Trophoblast cell (in vitro differentiated cells and primary cell): ENCODE results near the gene MLLT1.

Source experiments
- DNase-seq, 2 donors: peaks; one replicate each; pipeline ENCODE4 v3.0.0-alpha.2; 2016
- H2AFZ ChIP-seq: 2 replicates; pipeline ENCODE4 v1.6.1; 2013; ENCODE audit warnings: low read length, moderate library complexity, mild to moderate bottlenecking; ENCODE audit not compliant: insufficient read depth, poor library complexity
- H2AK5ac ChIP-seq: 2 replicates; pipeline ENCODE4 v1.6.1; 2013; ENCODE audit warnings: mild to moderate bottlenecking, low read length
- H2BK120ac ChIP-seq: 2 replicates; pipeline ENCODE4 v1.6.1; 2013; ENCODE audit warnings: low read length, mild to moderate bottlenecking, moderate library complexity; ENCODE audit not compliant: insufficient read depth, poor library complexity
- H2BK12ac ChIP-seq: 2 replicates; pipeline ENCODE4 v1.6.1; 2013; ENCODE audit warnings: mild to moderate bottlenecking, low read length, moderate library complexity
- H2BK5ac ChIP-seq: 2 replicates; pipeline ENCODE4 v1.6.1; 2013; ENCODE audit warnings: low read length, low read depth, moderate library complexity, mild to moderate bottlenecking; ENCODE audit not compliant: poor library complexity
- H3K14ac ChIP-seq: 2 replicates; pipeline ENCODE4 v1.6.1; 2013; ENCODE audit warnings: mild to moderate bottlenecking, low read length
- H3K18ac ChIP-seq: 2 replicates; pipeline ENCODE4 v1.6.1; 2013; ENCODE audit warnings: mild to moderate bottlenecking, low read length
- H3K23ac ChIP-seq: 2 replicates; pipeline ENCODE4 v1.6.1; 2013; ENCODE audit warnings: low read length
- H3K27ac ChIP-seq: 2 replicates; pipeline ENCODE4 v1.5.1; 2013; ENCODE audit warnings: low read depth, mild to moderate bottlenecking, inconsistent platforms, low read length, moderate library complexity
- H3K27me3 ChIP-seq: 2 replicates; pipeline ENCODE4 v1.6.1; 2013; ENCODE audit warnings: inconsistent platforms, mild to moderate bottlenecking, low read length, moderate library complexity; ENCODE audit not compliant: insufficient read depth
- H3K36me3 ChIP-seq, 2 experiments: 1 replicate in 1 of 2; 2 replicates in 1 of 2; pipeline ENCODE4 v1.6.1; 2013; ENCODE audit warnings: low read length in 2 of 2, mild to moderate bottlenecking in 2 of 2, moderate library complexity in 1 of 2; ENCODE audit not compliant: insufficient read depth in 2 of 2, control insufficient read depth in 1 of 2
- H3K4ac ChIP-seq: 2 replicates; pipeline ENCODE4 v1.6.1; 2013; ENCODE audit warnings: low read depth, mild to moderate bottlenecking, low read length, moderate library complexity
- H3K4me1 ChIP-seq, 2 experiments: 1 replicate in 1 of 2; 2 replicates in 1 of 2; pipeline ENCODE4 v1.6.1; 2013; ENCODE audit warnings: low read length in 2 of 2, mild to moderate bottlenecking in 2 of 2, moderate library complexity in 1 of 2; ENCODE audit not compliant: insufficient read depth in 2 of 2, control insufficient read depth in 1 of 2
- H3K4me2 ChIP-seq: 2 replicates; pipeline ENCODE4 v1.6.1; 2013; ENCODE audit warnings: inconsistent platforms, mild to moderate bottlenecking, low read length, moderate library complexity
- H3K4me3 ChIP-seq: 2 replicates; pipeline ENCODE4 v1.5.1; 2013; ENCODE audit warnings: mild to moderate bottlenecking, low read depth, low read length, inconsistent platforms
- H3K79me1 ChIP-seq: one replicate; pipeline ENCODE4 v1.6.1; 2013; ENCODE audit warnings: low read length
- H3K79me2 ChIP-seq: 2 replicates; pipeline ENCODE4 v1.6.1; 2013; ENCODE audit warnings: low read length, mild to moderate bottlenecking; ENCODE audit not compliant: control insufficient read depth, insufficient read depth, poor library complexity
- H3K9ac ChIP-seq: 2 replicates; pipeline ENCODE4 v1.6.1; 2013; ENCODE audit warnings: mild to moderate bottlenecking, low read length
- H3K9me3 ChIP-seq: 2 replicates; pipeline ENCODE4 v1.6.1; 2013; ENCODE audit warnings: low read depth, mild to moderate bottlenecking, control low read depth, inconsistent platforms, low read length; ENCODE audit not compliant: insufficient read depth
- H4K12ac ChIP-seq: 2 replicates; pipeline ENCODE4 v1.6.1; 2013; ENCODE audit warnings: low read depth, mild to moderate bottlenecking, low read length, moderate library complexity
- H4K8ac ChIP-seq: 2 replicates; pipeline ENCODE4 v1.6.1; 2013; ENCODE audit warnings: low read depth, mild to moderate bottlenecking, low read length, moderate library complexity
- H4K91ac ChIP-seq: one replicate; pipeline ENCODE4 v1.6.1; 2013; ENCODE audit warnings: low read depth, mild to moderate bottlenecking, low read length, moderate library complexity
- WGBS: extraction: QIAGEN DNeasy Blood & Tissue Kit; methylation state at CpG from one replicate; pipeline ENCODE4 v1.1.7; 2013; ENCODE audit warnings: missing lambda C conversion rate; ENCODE audit not compliant: insufficient read length, insufficient coverage; ENCODE audit errors: extremely low coverage; 5-methylcytosine and 5-hydroxymethylcytosine counted together

Gene MLLT1

DNA sequence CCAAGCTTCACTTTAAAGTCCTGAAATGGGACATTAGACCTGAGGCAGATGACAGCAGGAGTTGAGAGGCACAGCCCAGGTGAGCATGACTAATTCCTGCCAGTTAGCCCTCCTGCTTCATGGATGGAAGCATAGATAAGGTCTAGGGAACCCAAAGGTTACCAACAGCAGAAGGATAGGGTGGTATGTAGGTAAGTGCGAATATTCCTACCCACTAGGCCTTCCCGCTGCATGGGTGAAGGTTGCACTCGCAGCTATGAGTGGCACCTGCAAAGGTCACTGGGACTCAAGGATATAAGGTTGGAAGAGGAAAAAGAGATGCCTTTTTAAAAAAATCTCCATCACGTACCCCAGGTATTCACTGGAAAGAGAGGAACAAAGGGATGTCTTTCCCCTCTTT lies 12.2 kb upstream of the MLLT1 start:
- Histone ChIP-seq H3K18ac (no peak overlapping the region), H3K4me1 (no peaks in the 10 kb centered on the region), H3K9ac (peak overlapping the region; percentile 34), H3K4me3 (no peak overlapping the region), H4K91ac (no peak overlapping the region), H2BK12ac (no peak overlapping the region), H2BK120ac (no peak overlapping the region), H2BK5ac (no peak overlapping the region), H4K12ac (no peak overlapping the region), H3K36me3 (no peaks in the 10 kb centered on the region), H3K9me3 (peaks cover 41% of the 10 kb centered on the region), H3K14ac (no peak overlapping the region), H3K27ac (no peak overlapping the region), H3K27me3 (no peaks in the 10 kb centered on the region), H3K4me2 (no peak overlapping the region), H3K79me1 (no peaks in the 10 kb centered on the region), H3K23ac (no peak overlapping the region), H3K79me2 (no peaks in the 10 kb centered on the region), H3K4ac (no peak overlapping the region), H2AK5ac (no peak overlapping the region), H4K8ac (no peak overlapping the region), H2AFZ (no peak overlapping the region)
- DNase-seq: no peak
- no CpG with 5 or more reads among the region's 4 CpGs for WGBS

DNA sequence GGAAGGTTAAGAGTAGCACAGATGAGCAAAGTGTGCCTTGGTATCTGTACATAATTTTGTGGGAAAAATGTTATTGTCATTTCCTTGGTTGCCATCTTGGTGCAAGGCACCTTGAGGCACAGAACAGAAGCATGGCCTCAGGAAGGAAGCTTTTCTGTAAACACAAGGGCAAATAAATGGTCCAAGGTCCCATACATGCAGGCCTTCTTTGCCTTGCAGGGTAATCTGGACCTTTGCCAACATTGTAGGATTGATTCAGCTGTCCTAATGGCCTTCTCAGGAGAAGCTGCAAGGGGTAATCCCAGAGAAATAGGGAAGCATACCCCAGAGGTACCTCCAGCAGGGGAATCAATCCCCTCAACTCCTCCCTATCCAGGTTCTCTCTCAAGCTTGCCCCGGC lies 9.0 kb upstream of the MLLT1 start:
- H4K8ac ChIP-seq: no peak overlapping the region
- H2BK12ac ChIP-seq: no peak overlapping the region
- H3K79me2 ChIP-seq: no peaks in the 10 kb centered on the region
- no peak overlapping the region for H2AK5ac ChIP-seq
- no peak overlapping the region for H3K18ac ChIP-seq
- H3K36me3 ChIP-seq: no peaks in the 10 kb centered on the region
- no peaks in the 10 kb centered on the region for H3K27me3 ChIP-seq
- no peaks in the 10 kb centered on the region for H3K79me1 ChIP-seq
- no peak for DNase-seq
- H3K4me1 ChIP-seq: no peaks in the 10 kb centered on the region
- no CpG with 5 or more reads among the region's 1 CpG for WGBS
- no peak overlapping the region for H3K4ac ChIP-seq
- peaks cover 51% of the 10 kb centered on the region for H3K9me3 ChIP-seq
- H2AFZ ChIP-seq: no peak overlapping the region
- no peak overlapping the region for H4K12ac ChIP-seq
- no peak overlapping the region for H2BK120ac ChIP-seq
- no peak overlapping the region for H4K91ac ChIP-seq
- H3K14ac ChIP-seq: no peak overlapping the region
- no peak overlapping the region for H3K4me2 ChIP-seq
- H3K27ac ChIP-seq: no peak overlapping the region
- no peak overlapping the region for H3K23ac ChIP-seq
- no peak overlapping the region for H2BK5ac ChIP-seq
- no peak overlapping the region for H3K4me3 ChIP-seq
- H3K9ac ChIP-seq: no peak overlapping the region

DNA sequence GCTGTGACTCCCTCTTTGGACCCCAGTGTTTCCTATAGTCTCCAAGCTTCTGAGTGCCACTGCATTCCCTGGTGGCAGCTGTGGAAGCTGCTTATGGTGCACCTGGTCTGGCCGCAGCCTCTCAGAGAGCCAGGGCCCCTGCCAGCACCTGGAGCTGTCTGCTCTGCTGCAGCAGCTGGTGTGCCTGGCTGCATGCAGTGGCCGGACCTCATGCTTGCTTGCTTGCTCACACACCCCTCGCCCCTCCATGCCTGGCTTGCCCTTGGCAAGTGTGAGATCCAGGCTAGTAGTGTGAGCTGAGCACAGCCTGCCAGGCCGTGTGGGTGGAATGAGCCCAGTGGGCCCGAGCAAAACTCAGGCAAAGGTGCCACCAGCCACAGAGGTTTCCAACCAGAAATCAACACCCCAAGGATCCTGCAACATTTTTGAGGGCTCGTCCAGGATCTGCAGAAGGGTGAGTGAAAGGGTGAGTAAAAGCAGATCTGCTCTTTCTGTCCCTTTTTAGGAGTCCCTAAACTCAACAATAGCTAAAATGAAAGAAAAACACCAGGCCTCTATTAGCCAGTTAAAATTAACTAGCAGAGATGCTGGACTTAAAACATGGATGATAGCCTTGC lies 7.6 kb upstream of the MLLT1 start:
- Histone ChIP-seq H4K12ac (no peak overlapping the region), H4K8ac (no peak overlapping the region), H3K79me2 (no peaks in the 10 kb centered on the region), H3K4ac (no peak overlapping the region), H3K9ac (no peak overlapping the region), H2BK5ac (no peak overlapping the region), H4K91ac (no peak overlapping the region), H3K36me3 (no peaks in the 10 kb centered on the region), H2BK12ac (no peak overlapping the region), H3K27me3 (no peaks in the 10 kb centered on the region), H3K14ac (no peak overlapping the region), H3K4me2 (no peak overlapping the region), H3K23ac (no peak overlapping the region), H2AFZ (no peak overlapping the region), H3K4me1 (no peaks in the 10 kb centered on the region), H3K9me3 (peaks cover 44% of the 10 kb centered on the region), H3K27ac (no peak overlapping the region), H2BK120ac (no peak overlapping the region), H3K18ac (no peak overlapping the region), H2AK5ac (no peak overlapping the region), H3K4me3 (peak overlapping the region; percentile 62), H3K79me1 (no peaks in the 10 kb centered on the region)
- no CpG with 5 or more reads among the region's 6 CpGs for WGBS
- no peak for DNase-seq

DNA sequence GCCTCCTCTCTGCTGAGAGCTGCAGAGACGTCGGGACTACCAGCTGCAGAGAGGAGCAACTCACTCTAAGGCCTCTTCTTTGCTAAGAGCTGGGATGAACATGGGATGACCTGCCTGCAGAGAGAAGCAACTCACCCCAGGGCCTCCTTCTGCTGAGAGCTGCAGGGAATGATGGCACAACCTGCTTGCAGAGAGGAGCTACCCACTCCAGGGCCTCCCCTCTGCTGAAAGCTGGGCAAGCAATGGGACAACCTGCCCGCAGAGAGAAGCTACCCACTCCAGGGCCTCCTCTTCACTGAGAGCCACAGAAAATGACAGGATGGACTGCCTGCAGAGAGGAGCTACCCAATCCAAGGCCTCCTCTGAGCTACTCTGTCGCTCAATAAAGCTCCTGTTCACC lies 6.9 kb upstream of the MLLT1 start:
- no peak overlapping the region for H2BK5ac ChIP-seq
- H3K18ac ChIP-seq: no peak overlapping the region
- no CpG with 5 or more reads among the region's 4 CpGs for WGBS

More for the DNA sequence above, 6.9 kb upstream of the MLLT1 start:
- Histone ChIP-seq H3K4me3 (no peak overlapping the region), H2AK5ac (no peak overlapping the region), H3K23ac (no peak overlapping the region), H2BK12ac (no peak overlapping the region), H3K9me3 (peaks cover 38% of the 10 kb centered on the region), H3K4ac (no peak overlapping the region), H2AFZ (no peak overlapping the region), H3K79me1 (no peaks in the 10 kb centered on the region), H2BK120ac (no peak overlapping the region), H3K4me2 (no peak overlapping the region), H3K14ac (no peak overlapping the region), H3K27me3 (no peaks in the 10 kb centered on the region), H3K9ac (no peak overlapping the region), H4K12ac (no peak overlapping the region), H4K8ac (no peak overlapping the region), H3K79me2 (no peaks in the 10 kb centered on the region), H3K36me3 (no peaks in the 10 kb centered on the region), H3K4me1 (no peaks in the 10 kb centered on the region), H4K91ac (no peak overlapping the region), H3K27ac (no peak overlapping the region)
- DNase-seq: no peak
